SJCRH30 (cell line): ENCODE results near the gene IER3. TPM values are rescaled to one million over a fixed set of nuclear protein-coding genes. Genes with fewer than 3 reads are reported as not detected.
"Not testable (repeated sequence)": the region's sequence is repeated elsewhere in the genome, so short reads cannot be mapped to it uniquely, and the experiment has no call there.

Experiments used
- DNase-seq, 2 experiments: peaks; one replicate each; pipeline ENCODE4 v3.0.0-alpha.2; 2015 to 2020
- H3K27ac ChIP-seq: fragments of 250-450 bp; sonication (Bioruptor Pico); 2 replicates; pipeline ENCODE4 v1.5.1; 2020; ENCODE audit warnings: mild to moderate bottlenecking, moderate library complexity
- H3K27me3 ChIP-seq: fragments of 250-450 bp; sonication (Bioruptor Pico); 2 replicates; pipeline ENCODE4 v1.5.1; 2020; ENCODE audit warnings: mild to moderate bottlenecking, moderate library complexity
- H3K36me3 ChIP-seq: fragments of 250-450 bp; sonication (Bioruptor Pico); 2 replicates; pipeline ENCODE4 v1.5.1; 2020; ENCODE audit warnings: mild to moderate bottlenecking, moderate library complexity
- H3K4me1 ChIP-seq: fragments of 250-450 bp; sonication (Bioruptor Pico); 2 replicates; pipeline ENCODE4 v1.5.1; 2020; ENCODE audit warnings: mild to moderate bottlenecking, moderate library complexity
- H3K4me3 ChIP-seq: fragments of 250-450 bp; sonication (Bioruptor Pico); 2 replicates; pipeline ENCODE4 v1.5.1; 2020; ENCODE audit warnings: mild to moderate bottlenecking, moderate library complexity
- H3K9me3 ChIP-seq: fragments of 250-450 bp; sonication (Bioruptor Pico); replicated peaks from 2 replicates; pipeline ENCODE4 v1.5.1; 2020; ENCODE audit warnings: mild to moderate bottlenecking, moderate library complexity
- total RNA-seq: library from RNA; depleted of rRNA; stranded (reverse); fragments of >200 nt; shearing (Covaris generic); gene quantifications from 2 replicates; pipeline ENCODE4 v1.2.3, GENCODE V29; 2014

The IER3 gene
- total RNA-seq, 1 experiment from 2014 or later = 19.9 TPM

GRCh38 chr6:30776390-30777154 is 32.2 kb upstream of the IER3 start:
- Histone ChIP-seq H3K4me1 (peaks cover 14% of the 10 kb centered on the region), H3K27me3 (no peaks in the 10 kb centered on the region), H3K36me3 (no peaks in the 10 kb centered on the region), H3K9me3 (no peaks in the 10 kb centered on the region), H3K4me3 (no peak overlapping the region), H3K27ac (no peak overlapping the region)
- DNase-seq = no peak

GRCh38 chr6:30775104-30775503 is 30.8 kb upstream of the IER3 start:
- H3K9me3 ChIP-seq = no peaks in the 10 kb centered on the region

GRCh38 chr6:30774701-30775100 is 30.4 kb upstream of the IER3 start:
- Histone ChIP-seq H3K9me3 (no peaks in the 10 kb centered on the region), H3K27me3 (no peaks in the 10 kb centered on the region), H3K27ac (no peak overlapping the region), H3K4me3 (no peak overlapping the region), H3K36me3 (no peaks in the 10 kb centered on the region), H3K4me1 (peaks cover 16% of the 10 kb centered on the region)
- no peak for DNase-seq

More at GRCh38 chr6:30775104-30775503, 30.8 kb upstream of the IER3 start:
- no peak overlapping the region for H3K27ac ChIP-seq
- H3K4me3 ChIP-seq = no peak overlapping the region
- no peaks in the 10 kb centered on the region for H3K27me3 ChIP-seq
- H3K36me3 ChIP-seq = no peaks in the 10 kb centered on the region
- no peak for DNase-seq
- peaks cover 12% of the 10 kb centered on the region for H3K4me1 ChIP-seq

- H3K36me3 ChIP-seq = no peaks in the 10 kb centered on the region
- H3K4me3 ChIP-seq = no peak overlapping the region
- H3K27me3 ChIP-seq = no peaks in the 10 kb centered on the region
- peaks cover 29% of the 10 kb centered on the region for H3K4me1 ChIP-seq
- peak overlapping the region; percentile 91; the same call in 1 of the 2 replicates for H3K27ac ChIP-seq
- no peaks in the 10 kb centered on the region for H3K9me3 ChIP-seq
- DNase-seq = no peak
These were observed 26.2 kb upstream of the IER3 start for GRCh38 chr6:30770592-30770991.

- Histone ChIP-seq H3K4me3 (peak overlapping the region; percentile 47), H3K27ac (peak overlapping the region; percentile 91), H3K4me1 (peaks cover 35% of the 10 kb centered on the region), H3K36me3 (no peaks in the 10 kb centered on the region), H3K9me3 (no peaks in the 10 kb centered on the region), H3K27me3 (no peaks in the 10 kb centered on the region)
- DNase-seq = no peak
These were observed 25.6 kb upstream of the IER3 start for GRCh38 chr6:30769853-30770524.

- peak overlapping the region; percentile 47 for H3K4me3 ChIP-seq
- no peaks in the 10 kb centered on the region for H3K27me3 ChIP-seq
- peaks cover 42% of the 10 kb centered on the region for H3K4me1 ChIP-seq
- no peaks in the 10 kb centered on the region for H3K36me3 ChIP-seq
- no peaks in the 10 kb centered on the region for H3K9me3 ChIP-seq
- H3K27ac ChIP-seq = peak overlapping the region; percentile 91
- DNase-seq = peak; percentile 80 to 83
These were observed 24.9 kb upstream of the IER3 start for GRCh38 chr6:30769088-30769852.

- Histone ChIP-seq H3K4me1 (peaks cover 46% of the 10 kb centered on the region), H3K27ac (peak overlapping the region; percentile 91)
These were observed 24.3 kb upstream of the IER3 start for GRCh38 chr6:30768634-30769087.

GRCh38 chr6:30767944-30768301 is 23.6 kb upstream of the IER3 start:
- Histone ChIP-seq H3K4me3 (no peak overlapping the region), H3K27me3 (no peaks in the 10 kb centered on the region), H3K36me3 (no peaks in the 10 kb centered on the region), H3K4me1 (peaks cover 52% of the 10 kb centered on the region), H3K9me3 (no peaks in the 10 kb centered on the region), H3K27ac (no peak overlapping the region)
- DNase-seq = no peak

More at GRCh38 chr6:30768634-30769087, 24.3 kb upstream of the IER3 start:
- H3K36me3 ChIP-seq = no peaks in the 10 kb centered on the region
- peak overlapping the region; percentile 47; the same call in 1 of the 2 replicates for H3K4me3 ChIP-seq
- no peak for DNase-seq
- no peaks in the 10 kb centered on the region for H3K27me3 ChIP-seq
- no peaks in the 10 kb centered on the region for H3K9me3 ChIP-seq

- no peak overlapping the region for H3K4me3 ChIP-seq
- no peaks in the 10 kb centered on the region for H3K27me3 ChIP-seq
- H3K4me1 ChIP-seq = peaks cover 52% of the 10 kb centered on the region
- no peak overlapping the region for H3K27ac ChIP-seq
- H3K9me3 ChIP-seq = no peaks in the 10 kb centered on the region
- H3K36me3 ChIP-seq = no peaks in the 10 kb centered on the region
- DNase-seq = no peak
These were observed 23.0 kb upstream of the IER3 start for GRCh38 chr6:30767158-30767943.

- no peak for DNase-seq
- Histone ChIP-seq H3K9me3 (no peaks in the 10 kb centered on the region), H3K4me3 (no peak overlapping the region), H3K27me3 (no peaks in the 10 kb centered on the region), H3K36me3 (no peaks in the 10 kb centered on the region), H3K4me1 (peaks cover 52% of the 10 kb centered on the region), H3K27ac (no peak overlapping the region; the same call in 1 of the 2 replicates)
These were observed 22.3 kb upstream of the IER3 start for GRCh38 chr6:30766461-30767157.

- H3K9me3 ChIP-seq, DNase-seq, H3K27me3 ChIP-seq, H3K36me3 ChIP-seq, H3K4me3 ChIP-seq: not testable (repeated sequence)
- H3K27ac ChIP-seq = peak overlapping the region; percentile 90; the same call in 1 of the 2 replicates
- H3K4me1 ChIP-seq = peaks cover 52% of the 10 kb centered on the region
These were observed 21.1 kb upstream of the IER3 start for GRCh38 chr6:30765495-30765894.

- peaks cover 45% of the 10 kb centered on the region for H3K4me1 ChIP-seq
- H3K9me3 ChIP-seq, DNase-seq, H3K36me3 ChIP-seq, H3K27me3 ChIP-seq: not testable (repeated sequence)
- peak overlapping the region; percentile 90 for H3K27ac ChIP-seq
- peak overlapping the region; percentile 41 for H3K4me3 ChIP-seq
These were observed 20.2 kb upstream of the IER3 start for GRCh38 chr6:30764490-30765043.

- H3K27me3 ChIP-seq = no peaks in the 10 kb centered on the region
- H3K36me3 ChIP-seq = no peaks in the 10 kb centered on the region
- peak; percentile 80 to 88 for DNase-seq
- H3K4me3 ChIP-seq = peak overlapping the region; percentile 41
- H3K9me3 ChIP-seq = no peaks in the 10 kb centered on the region
- peak overlapping the region; percentile 90 for H3K27ac ChIP-seq
- peaks cover 45% of the 10 kb centered on the region for H3K4me1 ChIP-seq
These were observed 19.5 kb upstream of the IER3 start for GRCh38 chr6:30763618-30764489.
